Peyer's patch (tissue), 4 donors: ENCODE data around the gene TYRP1. TPM values are rescaled to one million over a fixed set of nuclear protein-coding genes. Genes with fewer than 3 reads are reported as not detected.

ENCODE experiments used
- DNase-seq, 3 donors: peaks; one replicate each; pipeline ENCODE4 v3.0.0-alpha.2; 2017 to 2019
- H3K27ac ChIP-seq, 4 donors: fragments of 200-600 bp; sonication (generic); one replicate each; pipeline ENCODE4 v1.5.1; 2016 to 2019
- H3K27me3 ChIP-seq, 2 donors: fragments of 200-600 bp; sonication (generic); one replicate each; pipeline ENCODE4 v1.5.1; 2019
- H3K36me3 ChIP-seq, 3 donors: fragments of 200-600 bp; sonication (generic); one replicate each; pipeline ENCODE4 v1.5.1; 2016 to 2019
- H3K4me1 ChIP-seq, 4 donors: fragments of 200-600 bp; sonication (generic); one replicate each; pipeline ENCODE4 v1.5.1; 2016 to 2019
- H3K4me3 ChIP-seq, 4 donors: fragments of 200-600 bp; sonication (generic); 1 replicate in 3 of 4; 2 replicates in 1 of 4; pipeline ENCODE4 v1.5.1; 2016 to 2019; ENCODE audit warnings: mild to moderate bottlenecking in 1 of 4
- H3K9me3 ChIP-seq, 4 donors: fragments of 200-600 bp; sonication (generic); one replicate each; pipeline ENCODE4 v1.5.1; 2016 to 2019; ENCODE audit warnings: mild to moderate bottlenecking in 1 of 4
- CTCF ChIP-seq, 6 experiments: fragments of 450-650 bp in 4 of 6; fragments of 200-600 bp in 2 of 6; sonication (generic) in 1 of 6; IDR thresholded peaks; one replicate each; pipeline ENCODE4 v1.5.1; 2017 to 2019; ENCODE audit warnings: antibody characterized with exemption in 6 of 6, mild to moderate bottlenecking in 3 of 6, moderate library complexity in 1 of 6
- POLR2A ChIP-seq, 2 donors: fragments of 450-650 bp; IDR thresholded peaks; one replicate each; pipeline ENCODE4 v1.5.1; 2017; ENCODE audit warnings: antibody characterized with exemption in 2 of 2, mild to moderate bottlenecking in 2 of 2, moderate library complexity in 2 of 2
- total RNA-seq, 4 donors: library from RNA; depleted of rRNA; stranded (reverse); fragments of >200 nt; gene quantifications; one replicate each; pipeline ENCODE4 v1.1.0, GENCODE V29; 2016

Gene TYRP1
- total RNA-seq, 4 donors from 2014 or later, result 0.70 to 2.5 (median 0.80) TPM; not detected in 1

GRCh38 chr9:12730198-12730597 is 37.0 kb downstream of the TYRP1 start:
- no peak for DNase-seq
- Histone ChIP-seq H3K4me3 (no peak overlapping the region), H3K36me3 (no peaks in the 10 kb centered on the region), H3K27ac (no peak overlapping the region), H3K9me3 (no peaks in the 10 kb centered on the region), H3K4me1 (no peaks in the 10 kb centered on the region), H3K27me3 (no peaks in the 10 kb centered on the region)
- no peak for TF ChIP-seq CTCF (IDR thresholded peaks at IDR 0.05)
- TF ChIP-seq POLR2A (IDR thresholded peaks at IDR 0.05), result no peak

- TF ChIP-seq CTCF (IDR thresholded peaks at IDR 0.05) (no peak), POLR2A (IDR thresholded peaks at IDR 0.05) (no peak)
Measured at GRCh38 chr9:12730927-12731326, 37.7 kb downstream of the TYRP1 start.

GRCh38 chr9:12732971-12733370 is 39.8 kb downstream of the TYRP1 start:
- no peaks in the 10 kb centered on the region for H3K4me1 ChIP-seq
- DNase-seq, result no peak
- no peak overlapping the region for H3K27ac ChIP-seq
- no peak overlapping the region for H3K4me3 ChIP-seq
- H3K9me3 ChIP-seq, result no peaks in the 10 kb centered on the region
- TF ChIP-seq CTCF (IDR thresholded peaks at IDR 0.05) (no peak), POLR2A (IDR thresholded peaks at IDR 0.05) (no peak)
- H3K27me3 ChIP-seq, result no peaks in the 10 kb centered on the region
- no peaks in the 10 kb centered on the region for H3K36me3 ChIP-seq

More at GRCh38 chr9:12730927-12731326, 37.7 kb downstream of the TYRP1 start:
- Histone ChIP-seq H3K9me3 (no peaks in the 10 kb centered on the region), H3K4me1 (no peaks in the 10 kb centered on the region), H3K27ac (no peak overlapping the region), H3K36me3 (no peaks in the 10 kb centered on the region), H3K27me3 (no peaks in the 10 kb centered on the region), H3K4me3 (no peak overlapping the region)
- no peak for DNase-seq

GRCh38 chr9:12735665-12736064 is 42.5 kb downstream of the TYRP1 start:
- DNase-seq, result no peak
- H3K27ac ChIP-seq, result no peak overlapping the region
- H3K4me3 ChIP-seq, result no peak overlapping the region
- TF ChIP-seq POLR2A (IDR thresholded peaks at IDR 0.05), result no peak
- no peak for TF ChIP-seq CTCF (IDR thresholded peaks at IDR 0.05)
- no peaks in the 10 kb centered on the region for H3K27me3 ChIP-seq
- no peaks in the 10 kb centered on the region for H3K4me1 ChIP-seq
- no peaks in the 10 kb centered on the region for H3K9me3 ChIP-seq
- H3K36me3 ChIP-seq, result no peaks in the 10 kb centered on the region

GRCh38 chr9:12737871-12738270 is 44.7 kb downstream of the TYRP1 start:
- no peak overlapping the region for H3K4me3 ChIP-seq
- no peaks in the 10 kb centered on the region for H3K9me3 ChIP-seq
- TF ChIP-seq POLR2A (IDR thresholded peaks at IDR 0.05) (no peak), CTCF (IDR thresholded peaks at IDR 0.05) (no peak)
- no peak for DNase-seq
- H3K27ac ChIP-seq, result no peak overlapping the region
- H3K36me3 ChIP-seq, result no peaks in the 10 kb centered on the region
- no peaks in the 10 kb centered on the region for H3K4me1 ChIP-seq
- no peaks in the 10 kb centered on the region for H3K27me3 ChIP-seq

GRCh38 chr9:12739014-12739652 is 45.9 kb downstream of the TYRP1 start:
- no peaks in the 10 kb centered on the region for H3K4me1 ChIP-seq
- no peaks in the 10 kb centered on the region for H3K27me3 ChIP-seq
- no peak for DNase-seq
- H3K27ac ChIP-seq, result no peak overlapping the region
- no peak overlapping the region for H3K4me3 ChIP-seq
- TF ChIP-seq POLR2A (IDR thresholded peaks at IDR 0.05) (no peak), CTCF (IDR thresholded peaks at IDR 0.05) (no peak)
- no peaks in the 10 kb centered on the region for H3K9me3 ChIP-seq
- no peaks in the 10 kb centered on the region for H3K36me3 ChIP-seq
